ENCODE measurements around the gene RPL5. TPM values are rescaled to one million over a fixed set of nuclear protein-coding genes. Genes with fewer than 3 reads are reported as not detected.

RPL5 gene
- total RNA-seq, 1 experiment from 2014 or later = 1,118 TPM

- H3K9me3 ChIP-seq = no peaks in the 10 kb centered on the region
- intact Hi-C loops (cut with micrococcal nuclease; ENCODE audit: unreplicated experiment) = no loop called here
- Mint-ChIP-seq H3K36me3 (ENCODE audit: insufficient read depth, unreplicated experiment) (peaks cover 98% of the 10 kb centered on the region), H3K4me1 (ENCODE audit: low read depth, unreplicated experiment) (no peaks in the 10 kb centered on the region), H3K9me3 (ENCODE audit: unreplicated experiment) (no peaks in the 10 kb centered on the region), H3K4me3 (ENCODE audit: unreplicated experiment) (no peak overlapping the region), H3K27ac (ENCODE audit: unreplicated experiment) (no peak overlapping the region), H3K27me3 (ENCODE audit: insufficient read depth, unreplicated experiment) (no peaks in the 10 kb centered on the region)
- peaks cover 3% of the 10 kb centered on the region; the same call in 1 of the 2 replicates for H3K4me1 ChIP-seq
- DNase-seq = no peak
- POLR2A ChIA-PET = no interaction called here
- TF ChIP-seq CTCF (IDR thresholded peaks at IDR 0.05; ENCODE audit: insufficient read depth in 1 of 2, low read depth in 1 of 2, low read length in 1 of 2, severe bottlenecking in 1 of 2, unreplicated experiment in 1 of 2) = no peak
- no peaks in the 10 kb centered on the region for H3K36me3 ChIP-seq (ENCODE audit: control insufficient read depth, insufficient read depth, low read length)
- no peak overlapping the region for H3K4me3 ChIP-seq (ENCODE audit: low read depth, low read length)
- CTCF ChIA-PET = interaction anchor here (1.0 kb wide), 1 partner anchor 35 kb away, joined by 5 read pairs; no protein-coding TSS in a partner anchor
- no peaks in the 10 kb centered on the region for H3K27me3 ChIP-seq (replicated peaks; ENCODE audit: control insufficient read depth, insufficient read depth, low read length)
- no TSS peak for BruUV-seq (replicated peaks)
Observed at GRCh38 chr1:92839442-92839841, 7.6 kb downstream of the RPL5 start.

GRCh38 chr1:92840600-92840999, 8.8 kb downstream of the RPL5 start:
- H3K27me3 Mint-ChIP-seq (ENCODE audit: insufficient read depth, unreplicated experiment) = no peaks in the 10 kb centered on the region
- H3K9me3 ChIP-seq = no peaks in the 10 kb centered on the region
- intact Hi-C loops (cut with micrococcal nuclease; ENCODE audit: unreplicated experiment) = no loop called here
- H3K27me3 ChIP-seq (replicated peaks; ENCODE audit: control insufficient read depth, insufficient read depth, low read length) = no peaks in the 10 kb centered on the region
- no peaks in the 10 kb centered on the region for H3K4me1 ChIP-seq
- peaks cover 87% of the 10 kb centered on the region for H3K36me3 Mint-ChIP-seq (ENCODE audit: insufficient read depth, unreplicated experiment)
- no peaks in the 10 kb centered on the region for H3K9me3 Mint-ChIP-seq (ENCODE audit: unreplicated experiment)
- no peak for DNase-seq
- no TSS peak for BruUV-seq (replicated peaks)
- TF ChIP-seq CTCF (IDR thresholded peaks at IDR 0.05; ENCODE audit: insufficient read depth in 1 of 2, low read depth in 1 of 2, low read length in 1 of 2, severe bottlenecking in 1 of 2, unreplicated experiment in 1 of 2) = no peak
- no peak overlapping the region for H3K4me3 Mint-ChIP-seq (ENCODE audit: unreplicated experiment)
- ChIA-PET CTCF (no interaction called here), POLR2A (no interaction called here)
- H3K4me3 ChIP-seq (ENCODE audit: low read depth, low read length) = no peak overlapping the region
- no peak overlapping the region for H3K27ac Mint-ChIP-seq (ENCODE audit: unreplicated experiment)
- H3K36me3 ChIP-seq (ENCODE audit: control insufficient read depth, insufficient read depth, low read length) = no peaks in the 10 kb centered on the region
- no peaks in the 10 kb centered on the region for H3K4me1 Mint-ChIP-seq (ENCODE audit: low read depth, unreplicated experiment)

- ChIA-PET POLR2A (no interaction called here), CTCF (no interaction called here)
- no peaks in the 10 kb centered on the region for H3K9me3 ChIP-seq
- H3K9me3 Mint-ChIP-seq (ENCODE audit: unreplicated experiment) = no peaks in the 10 kb centered on the region
- no peak for TF ChIP-seq CTCF (IDR thresholded peaks at IDR 0.05; ENCODE audit: insufficient read depth in 1 of 2, low read depth in 1 of 2, low read length in 1 of 2, severe bottlenecking in 1 of 2, unreplicated experiment in 1 of 2)
- no peaks in the 10 kb centered on the region for H3K27me3 ChIP-seq (replicated peaks; ENCODE audit: control insufficient read depth, insufficient read depth, low read length)
- H3K36me3 ChIP-seq (ENCODE audit: control insufficient read depth, insufficient read depth, low read length) = no peaks in the 10 kb centered on the region
- H3K27me3 Mint-ChIP-seq (ENCODE audit: insufficient read depth, unreplicated experiment) = no peaks in the 10 kb centered on the region
- H3K36me3 Mint-ChIP-seq (ENCODE audit: insufficient read depth, unreplicated experiment) = peaks cover 76% of the 10 kb centered on the region
- no TSS peak for BruUV-seq (replicated peaks)
- H3K4me1 ChIP-seq = no peaks in the 10 kb centered on the region
- intact Hi-C loops (cut with micrococcal nuclease; ENCODE audit: unreplicated experiment) = no loop called here
- H3K4me1 Mint-ChIP-seq (ENCODE audit: low read depth, unreplicated experiment) = no peaks in the 10 kb centered on the region
- no peak for DNase-seq
- no peak overlapping the region for H3K4me3 Mint-ChIP-seq (ENCODE audit: unreplicated experiment)
- no peak overlapping the region for H3K4me3 ChIP-seq (ENCODE audit: low read depth, low read length)
- no peak overlapping the region for H3K27ac Mint-ChIP-seq (ENCODE audit: unreplicated experiment)
Observed at GRCh38 chr1:92842082-92843045, 10.5 kb downstream of the RPL5 start.

All from Caco-2 (cell line).